Trophoblast cell (in vitro differentiated cells and primary cell): Measurements from ENCODE around the gene IRF6.

Experiments
- DNase-seq, 2 donors: peaks; one replicate each; pipeline ENCODE4 v3.0.0-alpha.2; 2016
- H2AFZ ChIP-seq: 2 replicates; pipeline ENCODE4 v1.6.1; 2013; ENCODE audit warnings: low read length, moderate library complexity, mild to moderate bottlenecking; ENCODE audit not compliant: insufficient read depth, poor library complexity
- H2AK5ac ChIP-seq: 2 replicates; pipeline ENCODE4 v1.6.1; 2013; ENCODE audit warnings: mild to moderate bottlenecking, low read length
- H2BK120ac ChIP-seq: 2 replicates; pipeline ENCODE4 v1.6.1; 2013; ENCODE audit warnings: low read length, mild to moderate bottlenecking, moderate library complexity; ENCODE audit not compliant: insufficient read depth, poor library complexity
- H2BK12ac ChIP-seq: 2 replicates; pipeline ENCODE4 v1.6.1; 2013; ENCODE audit warnings: mild to moderate bottlenecking, low read length, moderate library complexity
- H2BK5ac ChIP-seq: 2 replicates; pipeline ENCODE4 v1.6.1; 2013; ENCODE audit warnings: low read length, low read depth, moderate library complexity, mild to moderate bottlenecking; ENCODE audit not compliant: poor library complexity
- H3K14ac ChIP-seq: 2 replicates; pipeline ENCODE4 v1.6.1; 2013; ENCODE audit warnings: mild to moderate bottlenecking, low read length
- H3K18ac ChIP-seq: 2 replicates; pipeline ENCODE4 v1.6.1; 2013; ENCODE audit warnings: mild to moderate bottlenecking, low read length
- H3K23ac ChIP-seq: 2 replicates; pipeline ENCODE4 v1.6.1; 2013; ENCODE audit warnings: low read length
- H3K27ac ChIP-seq: 2 replicates; pipeline ENCODE4 v1.5.1; 2013; ENCODE audit warnings: low read depth, mild to moderate bottlenecking, inconsistent platforms, low read length, moderate library complexity
- H3K27me3 ChIP-seq: 2 replicates; pipeline ENCODE4 v1.6.1; 2013; ENCODE audit warnings: inconsistent platforms, mild to moderate bottlenecking, low read length, moderate library complexity; ENCODE audit not compliant: insufficient read depth
- H3K36me3 ChIP-seq, 2 experiments: 1 replicate in 1 of 2; 2 replicates in 1 of 2; pipeline ENCODE4 v1.6.1; 2013; ENCODE audit warnings: low read length in 2 of 2, mild to moderate bottlenecking in 2 of 2, moderate library complexity in 1 of 2; ENCODE audit not compliant: insufficient read depth in 2 of 2, control insufficient read depth in 1 of 2
- H3K4ac ChIP-seq: 2 replicates; pipeline ENCODE4 v1.6.1; 2013; ENCODE audit warnings: low read depth, mild to moderate bottlenecking, low read length, moderate library complexity
- H3K4me1 ChIP-seq, 2 experiments: 1 replicate in 1 of 2; 2 replicates in 1 of 2; pipeline ENCODE4 v1.6.1; 2013; ENCODE audit warnings: low read length in 2 of 2, mild to moderate bottlenecking in 2 of 2, moderate library complexity in 1 of 2; ENCODE audit not compliant: insufficient read depth in 2 of 2, control insufficient read depth in 1 of 2
- H3K4me2 ChIP-seq: 2 replicates; pipeline ENCODE4 v1.6.1; 2013; ENCODE audit warnings: inconsistent platforms, mild to moderate bottlenecking, low read length, moderate library complexity
- H3K4me3 ChIP-seq: 2 replicates; pipeline ENCODE4 v1.5.1; 2013; ENCODE audit warnings: mild to moderate bottlenecking, low read depth, low read length, inconsistent platforms
- H3K79me1 ChIP-seq: one replicate; pipeline ENCODE4 v1.6.1; 2013; ENCODE audit warnings: low read length
- H3K79me2 ChIP-seq: 2 replicates; pipeline ENCODE4 v1.6.1; 2013; ENCODE audit warnings: low read length, mild to moderate bottlenecking; ENCODE audit not compliant: control insufficient read depth, insufficient read depth, poor library complexity
- H3K9ac ChIP-seq: 2 replicates; pipeline ENCODE4 v1.6.1; 2013; ENCODE audit warnings: mild to moderate bottlenecking, low read length
- H3K9me3 ChIP-seq: 2 replicates; pipeline ENCODE4 v1.6.1; 2013; ENCODE audit warnings: low read depth, mild to moderate bottlenecking, control low read depth, inconsistent platforms, low read length; ENCODE audit not compliant: insufficient read depth
- H4K12ac ChIP-seq: 2 replicates; pipeline ENCODE4 v1.6.1; 2013; ENCODE audit warnings: low read depth, mild to moderate bottlenecking, low read length, moderate library complexity
- H4K8ac ChIP-seq: 2 replicates; pipeline ENCODE4 v1.6.1; 2013; ENCODE audit warnings: low read depth, mild to moderate bottlenecking, low read length, moderate library complexity
- H4K91ac ChIP-seq: one replicate; pipeline ENCODE4 v1.6.1; 2013; ENCODE audit warnings: low read depth, mild to moderate bottlenecking, low read length, moderate library complexity
- WGBS: extraction: QIAGEN DNeasy Blood & Tissue Kit; methylation state at CpG from one replicate; pipeline ENCODE4 v1.1.7; 2013; ENCODE audit warnings: missing lambda C conversion rate; ENCODE audit not compliant: insufficient read length, insufficient coverage; ENCODE audit errors: extremely low coverage; 5-methylcytosine and 5-hydroxymethylcytosine counted together

IRF6 gene

DNA sequence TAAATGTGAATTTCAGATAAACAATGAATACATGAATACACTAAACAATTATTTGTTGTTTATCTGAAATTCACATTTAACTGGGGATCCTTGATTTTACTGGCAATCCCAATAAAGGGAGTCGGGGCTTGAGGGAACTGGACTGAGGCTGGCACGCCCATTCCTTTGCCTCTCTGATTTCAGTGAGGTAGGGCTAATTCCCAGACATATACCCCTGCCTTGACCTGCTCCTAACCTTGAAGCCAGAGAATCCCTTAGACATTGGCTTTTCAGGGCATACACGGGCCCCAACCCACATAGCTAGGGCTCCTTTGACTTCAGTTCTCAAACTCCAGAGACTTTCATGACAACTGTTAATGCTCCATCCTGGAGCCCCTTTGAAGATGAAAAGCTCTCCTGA lies 11.0 kb upstream of the IRF6 start:
- H2AFZ ChIP-seq = no peak overlapping the region

GRCh38 chr1:209815931-209816341 lies 10.0 kb upstream of the IRF6 start:
- peaks cover 2% of the 10 kb centered on the region for H3K79me2 ChIP-seq
- no peak overlapping the region for H2AK5ac ChIP-seq
- H3K27ac ChIP-seq = peak overlapping the region; percentile 83
- peak overlapping the region; percentile 30 for H3K4ac ChIP-seq
- no peaks in the 10 kb centered on the region for H3K36me3 ChIP-seq
- H3K9me3 ChIP-seq = no peaks in the 10 kb centered on the region
- H3K4me1 ChIP-seq = peaks cover 17 to 18% of the 10 kb centered on the region in 2 experiments
- peak overlapping the region; percentile 48 for H3K4me2 ChIP-seq
- H3K27me3 ChIP-seq = no peaks in the 10 kb centered on the region
- peak; percentile 61 for DNase-seq
- peak overlapping the region; percentile 95 for H4K91ac ChIP-seq
- H3K23ac ChIP-seq = no peak overlapping the region
- no peak overlapping the region for H3K4me3 ChIP-seq
- no peak overlapping the region for H4K12ac ChIP-seq
- peak overlapping the region; percentile 42 for H3K18ac ChIP-seq
- peaks cover 15% of the 10 kb centered on the region for H3K79me1 ChIP-seq
- H3K14ac ChIP-seq = peak overlapping the region; percentile 71
- H2BK5ac ChIP-seq = peak overlapping the region; percentile 89
- H2BK120ac ChIP-seq = peak overlapping the region; percentile 85
- H2AFZ ChIP-seq = peak overlapping the region; percentile 77
- peak overlapping the region; percentile 20 for H4K8ac ChIP-seq
- no peak overlapping the region for H3K9ac ChIP-seq
- peak overlapping the region; percentile 88 for H2BK12ac ChIP-seq
- WGBS = no CpG with 5 or more reads among the region's 6 CpGs

More for the DNA sequence above, 11.0 kb upstream of the IRF6 start:
- H3K27me3 ChIP-seq = no peaks in the 10 kb centered on the region
- peak overlapping the region; percentile 77 for H3K18ac ChIP-seq
- no peak overlapping the region for H4K12ac ChIP-seq
- H3K14ac ChIP-seq = peak overlapping the region; percentile 84
- H3K79me1 ChIP-seq = peaks cover 15% of the 10 kb centered on the region
- H2BK5ac ChIP-seq = peak overlapping the region; percentile 93
- peak overlapping the region; percentile 73 for H3K27ac ChIP-seq
- DNase-seq = no peak
- H3K79me2 ChIP-seq = peaks cover 2% of the 10 kb centered on the region
- peaks cover 17 to 18% of the 10 kb centered on the region in 2 experiments for H3K4me1 ChIP-seq
- peak overlapping the region; percentile 95 for H4K91ac ChIP-seq
- peak overlapping the region; percentile 79 for H4K8ac ChIP-seq
- H3K4me3 ChIP-seq = no peak overlapping the region
- H2BK120ac ChIP-seq = peak overlapping the region; percentile 99
- H3K4me2 ChIP-seq = no peak overlapping the region
- H2AK5ac ChIP-seq = peak overlapping the region; percentile 82
- peak overlapping the region; percentile 100 for H2BK12ac ChIP-seq
- no peak overlapping the region for H3K23ac ChIP-seq
- peak overlapping the region; percentile 40 for H3K4ac ChIP-seq
- no peaks in the 10 kb centered on the region for H3K9me3 ChIP-seq
- no peak overlapping the region for H3K9ac ChIP-seq
- no CpG with 5 or more reads among the region's 3 CpGs for WGBS
- no peaks in the 10 kb centered on the region for H3K36me3 ChIP-seq

DNA sequence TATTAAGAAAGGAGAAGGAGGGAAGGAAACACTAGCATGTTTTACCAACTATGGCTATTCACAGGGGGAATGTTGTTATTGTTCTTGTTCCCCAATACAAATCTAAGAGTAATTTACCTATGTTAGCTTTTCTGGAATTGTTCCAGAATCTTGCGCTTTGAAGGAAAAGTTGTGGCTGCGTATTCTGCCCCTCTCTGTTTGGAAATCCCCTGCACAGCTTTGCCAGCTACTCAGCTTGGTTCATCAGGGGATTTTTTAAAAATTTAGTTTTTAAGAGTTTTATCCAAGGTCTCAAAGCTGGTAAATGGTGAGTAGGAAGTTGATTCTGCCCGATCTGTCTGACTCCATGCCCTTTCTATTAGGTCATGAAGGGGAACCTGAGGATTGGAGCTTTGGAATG lies 9.5 kb upstream of the IRF6 start:
- peak overlapping the region; percentile 89 for H2BK5ac ChIP-seq
- no peak overlapping the region for H2AFZ ChIP-seq
- no peaks in the 10 kb centered on the region for H3K36me3 ChIP-seq
- peak overlapping the region; percentile 85 for H2BK120ac ChIP-seq
- no peak overlapping the region for H3K23ac ChIP-seq
- no peaks in the 10 kb centered on the region for H3K27me3 ChIP-seq
- H4K8ac ChIP-seq = peak overlapping the region; percentile 20
- peak overlapping the region; percentile 30 for H3K4ac ChIP-seq
- H3K4me1 ChIP-seq = peaks cover 20 to 22% of the 10 kb centered on the region in 2 experiments
- H3K14ac ChIP-seq = peak overlapping the region; percentile 71
- H3K9me3 ChIP-seq = no peaks in the 10 kb centered on the region
- H3K18ac ChIP-seq = peak overlapping the region; percentile 42
- H4K12ac ChIP-seq = no peak overlapping the region
- no peak overlapping the region for H3K9ac ChIP-seq
- no peak for DNase-seq
- H2BK12ac ChIP-seq = peak overlapping the region; percentile 88
- peaks cover 2% of the 10 kb centered on the region for H3K79me2 ChIP-seq
- no peak overlapping the region for H3K4me3 ChIP-seq
- no peak overlapping the region for H2AK5ac ChIP-seq
- H4K91ac ChIP-seq = peak overlapping the region; percentile 95
- H3K4me2 ChIP-seq = peak overlapping the region; percentile 48
- peak overlapping the region; percentile 83 for H3K27ac ChIP-seq
- H3K79me1 ChIP-seq = peaks cover 15% of the 10 kb centered on the region
- WGBS = no CpG with 5 or more reads among the region's 3 CpGs

GRCh38 chr1:209813902-209814301 lies 8.0 kb upstream of the IRF6 start:
- no peak overlapping the region for H2BK12ac ChIP-seq
- peaks cover 20% of the 10 kb centered on the region in 2 experiments for H3K4me1 ChIP-seq
- no peaks in the 10 kb centered on the region for H3K36me3 ChIP-seq
- no peak overlapping the region for H3K4me2 ChIP-seq
- H3K79me1 ChIP-seq = peaks cover 15% of the 10 kb centered on the region
- no peak overlapping the region for H4K91ac ChIP-seq
- no peak overlapping the region for H2AK5ac ChIP-seq
- H3K4ac ChIP-seq = no peak overlapping the region
- H4K12ac ChIP-seq = no peak overlapping the region
- no peak overlapping the region for H3K18ac ChIP-seq
- no peak overlapping the region for H3K4me3 ChIP-seq
- H3K9me3 ChIP-seq = no peaks in the 10 kb centered on the region
- H2BK120ac ChIP-seq = no peak overlapping the region
- no peak overlapping the region for H2BK5ac ChIP-seq
- peaks cover 2% of the 10 kb centered on the region for H3K79me2 ChIP-seq
- no peaks in the 10 kb centered on the region for H3K27me3 ChIP-seq
- DNase-seq = no peak
- H3K27ac ChIP-seq = no peak overlapping the region
- WGBS = no CpG with 5 or more reads among the region's 4 CpGs
- no peak overlapping the region for H3K23ac ChIP-seq
- no peak overlapping the region for H2AFZ ChIP-seq
- no peak overlapping the region for H3K14ac ChIP-seq
- H3K9ac ChIP-seq = no peak overlapping the region
- H4K8ac ChIP-seq = no peak overlapping the region
